ENCODE results near the gene GALNT14. TPM values are rescaled to one million over a fixed set of nuclear protein-coding genes. Genes with fewer than 3 reads are reported as not detected.

The GALNT14 gene
- total and polyA plus RNA-seq, 2 of the 13 experiments (the other 11 are each of a cell fraction or from before 2014, with no cell fraction given): not detected

GRCh38 chr2:30978854-30979253 is 159.4 kb downstream of the GALNT14 start:
- intact Hi-C loops (cut with micrococcal nuclease; ENCODE audit: unreplicated experiment) (no loop called here), in situ Hi-C loops (cut with HindIII; ENCODE audit: extremely low pct_ligation_motif_present, low pct_unique_long_range_greater_than_20kb) (no loop called here)
- CTCF ChIA-PET (ENCODE audit: low intra/inter-chr PET ratio, low total read pairs): no interaction called here
- H3K27ac ChIP-seq (ENCODE audit: extremely low read length, insufficient read depth, low read length): no peak overlapping the region
- H3K4me3 ChIP-seq (replicated peaks in 1 of 3; ENCODE audit: insufficient read depth in 1 of 3, low read depth in 2 of 3, low read length in 3 of 3): no peak overlapping the region
- H3K9me3 ChIP-seq (ENCODE audit: low read length): no peaks in the 10 kb centered on the region
- no peak overlapping the region for H3K9ac ChIP-seq (ENCODE audit: insufficient read depth, low read depth, low read length)
- no peaks in the 10 kb centered on the region for H3K36me3 ChIP-seq (replicated peaks in 1 of 2; ENCODE audit: control insufficient read depth in 1 of 2, insufficient read depth in 2 of 2, low read length in 2 of 2)
- H2AFZ ChIP-seq (ENCODE audit: low read length): no peak overlapping the region
- no TSS peak for BruUV-seq (replicated peaks)
- H4K20me1 ChIP-seq (ENCODE audit: insufficient read depth, low read length): no peaks in the 10 kb centered on the region
- H3K79me2 ChIP-seq (ENCODE audit: insufficient read depth, low read length): no peaks in the 10 kb centered on the region
- H3K4me1 ChIP-seq (ENCODE audit: insufficient read depth, low read length): no peaks in the 10 kb centered on the region
- peaks cover 0 to 21% of the 10 kb centered on the region in 2 experiments; a peak in 1 of 5 replicates for H3K27me3 ChIP-seq (ENCODE audit: control insufficient read depth in 1 of 2, insufficient read depth in 2 of 2, low read length in 2 of 2)
- POLR2A ChIA-PET: no interaction called here
- FAIRE-seq (no peak), ATAC-seq (no peak), DNase-seq (ENCODE audit: low spot score) (no peak)
- WGBS (ENCODE audit: low lambda C conversion rate): 32% methylated on average over 6 of the region's 6 CpGs
- H3K4me2 ChIP-seq (ENCODE audit: low read depth, low read length): no peak overlapping the region
- TF ChIP-seq WIZ (CRISPR knock-in tag; IDR thresholded peaks at IDR 0.05): no peak
- TF ChIP-seq DNMT1 (CRISPR knock-in tag; IDR thresholded peaks at IDR 0.05): no peak
- no peak for TF ChIP-seq SSRP1 (CRISPR knock-in tag; IDR thresholded peaks at IDR 0.05)
- no peak for TF ChIP-seq ZNF749 (CRISPR knock-in tag; IDR thresholded peaks at IDR 0.05; ENCODE audit: borderline replicate concordance)

GRCh38 chr2:30978044-30978443 is 160.2 kb downstream of the GALNT14 start:
- Histone ChIP-seq H3K4me1 (ENCODE audit: insufficient read depth, low read length) (no peaks in the 10 kb centered on the region), H3K9ac (ENCODE audit: insufficient read depth, low read depth, low read length) (no peak overlapping the region), H3K27me3 (ENCODE audit: control insufficient read depth in 1 of 2, insufficient read depth in 2 of 2, low read length in 2 of 2) (peaks cover 0 to 23% of the 10 kb centered on the region in 2 experiments; a peak in 2 of 5 replicates), H3K9me3 (ENCODE audit: low read length) (no peaks in the 10 kb centered on the region), H4K20me1 (ENCODE audit: insufficient read depth, low read length) (no peaks in the 10 kb centered on the region), H3K4me2 (ENCODE audit: low read depth, low read length) (no peak overlapping the region), H2AFZ (ENCODE audit: low read length) (no peak overlapping the region), H3K79me2 (ENCODE audit: insufficient read depth, low read length) (no peaks in the 10 kb centered on the region), H3K27ac (ENCODE audit: extremely low read length, insufficient read depth, low read length) (no peak overlapping the region), H3K4me3 (replicated peaks in 1 of 3; ENCODE audit: insufficient read depth in 1 of 3, low read depth in 2 of 3, low read length in 3 of 3) (no peak overlapping the region), H3K36me3 (replicated peaks in 1 of 2; ENCODE audit: control insufficient read depth in 1 of 2, insufficient read depth in 2 of 2, low read length in 2 of 2) (no peaks in the 10 kb centered on the region)
- ChIA-PET CTCF (ENCODE audit: low intra/inter-chr PET ratio, low total read pairs) (no interaction called here), POLR2A (no interaction called here)
- in situ Hi-C loops (cut with HindIII; ENCODE audit: extremely low pct_ligation_motif_present, low pct_unique_long_range_greater_than_20kb) (no loop called here), intact Hi-C loops (cut with micrococcal nuclease; ENCODE audit: unreplicated experiment) (no loop called here)
- DNase-seq (ENCODE audit: low spot score): no peak
- TF ChIP-seq ZFY (CRISPR knock-in tag; IDR thresholded peaks at IDR 0.05): no peak
- TF ChIP-seq ZNF879 (CRISPR knock-in tag; IDR thresholded peaks at IDR 0.05): no peak
- WGBS (ENCODE audit: low lambda C conversion rate): 17% methylated on average over 5 of the region's 5 CpGs
- BruUV-seq (replicated peaks): no TSS peak
- FAIRE-seq: no peak
- ATAC-seq: no peak
